Stimulated activated CD8-positive, alpha-beta memory T cell treated with anti-CD3 and anti-CD28 coated beads, Interleukin-2, amount 100 ng/mL, for 48 hours (primary cell): Measurements from ENCODE around the gene MTRF1.

ENCODE experiments used
- DNase-seq, 2 donors: peaks; one replicate each; pipeline ENCODE4 v3.0.0-alpha.2; 2020; ENCODE audit warnings: low read depth in 2 of 2

The MTRF1 gene

GRCh38 chr13:41224113-41225110 lies 39.0 kb downstream of the MTRF1 start:
- no peak for DNase-seq

- peak in 1 of 2 donors; percentile 5 for DNase-seq
Measured at GRCh38 chr13:41222259-41222852, 41.0 kb downstream of the MTRF1 start.

GRCh38 chr13:41220401-41220800 lies 43.0 kb downstream of the MTRF1 start:
- no peak for DNase-seq

GRCh38 chr13:41216160-41216559 lies 47.2 kb downstream of the MTRF1 start:
- DNase-seq, result no peak

- DNase-seq, result no peak
Measured at GRCh38 chr13:41213919-41214318, 49.5 kb downstream of the MTRF1 start.

GRCh38 chr13:41213316-41213715 lies 50.1 kb downstream of the MTRF1 start:
- DNase-seq, result no peak

- no peak for DNase-seq
Measured at GRCh38 chr13:41212881-41213280, 50.5 kb downstream of the MTRF1 start.

- no peak for DNase-seq
Measured at GRCh38 chr13:41211062-41211461, 52.3 kb downstream of the MTRF1 start.

- no peak for DNase-seq
Measured at GRCh38 chr13:41206467-41206866, 56.9 kb downstream of the MTRF1 start.

GRCh38 chr13:41203810-41204209 lies 59.6 kb downstream of the MTRF1 start:
- DNase-seq, result no peak

- DNase-seq, result no peak
Measured at GRCh38 chr13:41200126-41200525, 63.2 kb downstream of the MTRF1 start.

GRCh38 chr13:41199526-41199925 lies 63.9 kb downstream of the MTRF1 start:
- no peak for DNase-seq

- DNase-seq, result no peak
Measured at GRCh38 chr13:41199079-41199478, 64.3 kb downstream of the MTRF1 start.

- no peak for DNase-seq
Measured at GRCh38 chr13:41196620-41197019, 66.8 kb downstream of the MTRF1 start.

- DNase-seq, result no peak
Measured at GRCh38 chr13:41196011-41196410, 67.4 kb downstream of the MTRF1 start.

GRCh38 chr13:41193919-41194824 lies 69.2 kb downstream of the MTRF1 start, which contains the start of gene KBTBD7:
Gene KBTBD7, minus strand, starts transcription at chr13:41194569. Its CDS starts 312 bp downstream, at chr13:41194257.
- peak; percentile 91 to 93 for DNase-seq

- DNase-seq, result no peak
Measured at GRCh38 chr13:41193469-41193868, 69.9 kb downstream of the MTRF1 start.

- no peak for DNase-seq
Measured at GRCh38 chr13:41188584-41188983, 74.8 kb downstream of the MTRF1 start.

GRCh38 chr13:41186481-41186880 lies 76.9 kb downstream of the MTRF1 start:
- DNase-seq, result no peak

- no peak for DNase-seq
Measured at GRCh38 chr13:41182231-41182630, 81.1 kb downstream of the MTRF1 start.

GRCh38 chr13:41179593-41180250 lies 83.7 kb downstream of the MTRF1 start:
- DNase-seq, result no peak
